SK-N-SH (cell line): ENCODE results near the gene ZC3H13. TPM values are rescaled to one million over a fixed set of nuclear protein-coding genes. Genes with fewer than 3 reads are reported as not detected.

Source experiments
- CTCF ChIA-PET: fragments of 300-600, 350-600 bp; formaldehyde crosslinking; extraction: SDS; loops from one replicate; lab custom pipeline; 2021; lab: Yijun Ruan, JAX
- POLR2A ChIA-PET: fragments of 350-600 bp; sonication (Branson Sonifier 250); formaldehyde crosslinking; extraction: SDS; loops from one replicate; lab custom pipeline; 2020; ENCODE audit warnings: antibody characterized with exemption, inconsistent platforms; lab: Yijun Ruan, JAX
- DNase-seq: peaks from one replicate; pipeline ENCODE4 v3.0.0; 2012
- H2AFZ ChIP-seq: fragments of 200-600 bp; sonication (generic); 2 replicates; pipeline ENCODE4 v1.8.1; 2016; ENCODE audit warnings: antibody characterized with exemption, mild to moderate bottlenecking, low read depth
- H3F3A ChIP-seq: fragments of 200-600 bp; sonication (generic); replicated peaks from 2 replicates; pipeline ENCODE3; 2016; ENCODE audit warnings: antibody characterized with exemption, mild to moderate bottlenecking; ENCODE audit not compliant: insufficient read depth
- H3K27ac ChIP-seq, 2 experiments: fragments of 200-500 bp in 1 of 2; fragments of 200-600 bp in 1 of 2; sonication (Bioruptor generic) in 1 of 2; sonication (generic), shearing (Covaris generic) in 1 of 2; 2 replicates each; pipeline versions ENCODE4 v1.5.1 to v1.6.1; 2014 to 2016; ENCODE audit warnings: low read depth in 2 of 2, inconsistent platforms in 1 of 2, low read length in 1 of 2, mild to moderate bottlenecking in 1 of 2, mixed read lengths in 1 of 2
- H3K27me3 ChIP-seq: fragments of 200-600 bp; sonication (generic), shearing (Covaris generic); 2 replicates; pipeline ENCODE4 v1.6.1; 2016; ENCODE audit warnings: mixed run types; ENCODE audit not compliant: insufficient read depth
- H3K36me3 ChIP-seq, 2 experiments: fragments of 200-500 bp in 1 of 2; fragments of 200-600 bp in 1 of 2; sonication (Bioruptor generic) in 1 of 2; sonication (generic) in 1 of 2; replicated peaks in 1 of 2; 2 replicates each; pipeline versions ENCODE3 to v1.5.1; 2014 to 2016; ENCODE audit warnings: low read length in 1 of 2, mild to moderate bottlenecking in 1 of 2; ENCODE audit not compliant: insufficient read depth in 2 of 2, control insufficient read depth in 1 of 2
- H3K4me1 ChIP-seq, 2 experiments: fragments of 200-500 bp in 1 of 2; fragments of 200-600 bp in 1 of 2; sonication (Bioruptor generic) in 1 of 2; sonication (generic), shearing (Covaris generic) in 1 of 2; 2 replicates each; pipeline versions ENCODE4 v1.5.1 to v1.6.1; 2014 to 2016; ENCODE audit warnings: low read depth in 1 of 2, low read length in 1 of 2, mixed run types in 1 of 2; ENCODE audit not compliant: insufficient read depth in 2 of 2, control insufficient read depth in 1 of 2
- H3K4me2 ChIP-seq: fragments of 200-600 bp; sonication (generic), shearing (Covaris generic); 2 replicates; pipeline ENCODE4 v1.6.1; 2017; ENCODE audit warnings: mixed run types
- H3K4me3 ChIP-seq, 2 experiments: fragments of 200-500 bp in 1 of 2; fragments of 200-600 bp in 1 of 2; sonication (Bioruptor generic) in 1 of 2; sonication (generic), shearing (Covaris generic) in 1 of 2; 2 replicates each; pipeline versions ENCODE4 v1.5.1 to v1.8.1; 2014 to 2016; ENCODE audit warnings: low read depth in 2 of 2, inconsistent platforms in 1 of 2, low read length in 1 of 2, mild to moderate bottlenecking in 1 of 2, mixed read lengths in 1 of 2, moderate library complexity in 1 of 2
- H3K79me2 ChIP-seq: fragments of 200-600 bp; sonication (generic); 2 replicates; pipeline ENCODE4 v1.8.1; 2017; ENCODE audit warnings: mild to moderate bottlenecking; ENCODE audit not compliant: insufficient read depth
- H3K9ac ChIP-seq: fragments of 200-600 bp; sonication (generic); 2 replicates; pipeline ENCODE4 v1.6.1; 2017; ENCODE audit warnings: mixed run types
- H3K9me2 ChIP-seq: fragments of 200-600 bp; sonication (generic); 2 replicates; pipeline ENCODE4 v1.6.1; 2017; ENCODE audit warnings: mixed run types
- H3K9me3 ChIP-seq: fragments of 200-600 bp; sonication (generic); 2 replicates; pipeline ENCODE4 v1.6.1; 2017; ENCODE audit warnings: mixed run types, mild to moderate bottlenecking, moderate library complexity
- H4K20me1 ChIP-seq: fragments of 200-600 bp; sonication (generic); 2 replicates; pipeline ENCODE4 v1.6.1; 2017; ENCODE audit warnings: mild to moderate bottlenecking, mixed run types; ENCODE audit not compliant: insufficient read depth
- CTCF ChIP-seq: fragments of 200-600 bp; sonication (generic); IDR thresholded peaks from 2 replicates; pipeline ENCODE4 v1.6.1; 2017; ENCODE audit warnings: antibody characterized with exemption, mild to moderate bottlenecking, moderate library complexity
- EP300 ChIP-seq, 2 experiments: IDR thresholded peaks; 2 replicates each; pipeline versions ENCODE4 v1.4.0 to v1.6.1; 2012; ENCODE audit warnings: borderline replicate concordance in 1 of 2, low read depth in 1 of 2, low read length in 1 of 2
- FOXM1 ChIP-seq: IDR thresholded peaks from 2 replicates; pipeline ENCODE4 v1.4.0; 2012; ENCODE audit warnings: low read depth, mild to moderate bottlenecking
- GATA2 ChIP-seq: sonication (generic); formaldehyde crosslinking; IDR thresholded peaks from 2 replicates; pipeline ENCODE4 v1.5.0; 2020; ENCODE audit warnings: mild to moderate bottlenecking, missing genetic modification reagents
- JUND ChIP-seq: IDR thresholded peaks from 2 replicates; pipeline ENCODE4 v1.4.0; 2012
- MAX ChIP-seq: IDR thresholded peaks from 2 replicates; pipeline ENCODE4 v1.4.0; 2012; ENCODE audit warnings: low read depth
- MEF2A ChIP-seq: IDR thresholded peaks from 2 replicates; pipeline ENCODE4 v1.4.0; 2012; ENCODE audit warnings: low read depth, borderline replicate concordance
- MXI1 ChIP-seq: IDR thresholded peaks from 2 replicates; pipeline ENCODE4 v1.6.1; 2012; ENCODE audit warnings: mild to moderate bottlenecking, low read depth, low read length, improper control_type of control experiment
- POLR2AphosphoS5 ChIP-seq: IDR thresholded peaks from 2 replicates; pipeline ENCODE4 v1.6.1; 2012; ENCODE audit warnings: low read depth, low read length
- RCOR1 ChIP-seq: fragments of 150-350 bp; IDR thresholded peaks from 2 replicates; pipeline ENCODE4 v1.6.1; 2017; ENCODE audit warnings: antibody characterized with exemption, low read length
- USF1 ChIP-seq: IDR thresholded peaks from 2 replicates; pipeline ENCODE4 v1.4.0; 2012; ENCODE audit warnings: low read depth, borderline replicate concordance
- ZBTB33 ChIP-seq: IDR thresholded peaks from 2 replicates; pipeline ENCODE4 v1.4.0; 2012; ENCODE audit warnings: low read depth, borderline replicate concordance
- WGBS: methylation state at CpG from one replicate; pipeline ENCODE4 v1.1.6; 2017; ENCODE audit warnings: low lambda C conversion rate; 5-methylcytosine and 5-hydroxymethylcytosine counted together
- polyA plus RNA-seq, 3 experiments: library from polyadenylated mRNA; depleted of rRNA; stranded (reverse); fragments of >200 nt; gene quantifications; 2 replicates each; pipeline ENCODE4 v1.2.3, GENCODE V29; 2012
- TF ChIP-seq, protein P1 (sequence below): IDR thresholded peaks from 2 replicates; pipeline ENCODE4 v1.6.1; 2012; ENCODE audit warnings: mild to moderate bottlenecking, low read depth, low read length, moderate library complexity

ZC3H13 gene
- polyA plus RNA-seq, 1 of the 3 experiments (the other 2 are of a cell fraction): 4.4 TPM

GRCh38 chr13:45936621-45937020 lies 115.9 kb downstream of the ZC3H13 start:
- H2AFZ ChIP-seq: no peak overlapping the region
- WGBS: 5% methylated on average over 4 of the region's 4 CpGs
- H3K4me2 ChIP-seq: no peak overlapping the region
- H3K4me1 ChIP-seq: peaks cover 0 to 6% of the 10 kb centered on the region in 2 experiments; a peak in 2 of 4 replicates
- H3K9ac ChIP-seq: no peak overlapping the region
- H3F3A ChIP-seq: no peaks in the 10 kb centered on the region
- no peak overlapping the region for H3K4me3 ChIP-seq
- DNase-seq: no peak
- POLR2A ChIA-PET: no interaction called here
- no peaks in the 10 kb centered on the region for H3K9me3 ChIP-seq
- no peaks in the 10 kb centered on the region for H3K36me3 ChIP-seq
- H3K9me2 ChIP-seq: no peaks in the 10 kb centered on the region
- H4K20me1 ChIP-seq: no peaks in the 10 kb centered on the region
- H3K27ac ChIP-seq: no peak overlapping the region
- H3K27me3 ChIP-seq: peaks cover 6% of the 10 kb centered on the region; the same call in 1 of the 2 replicates
- H3K79me2 ChIP-seq: no peaks in the 10 kb centered on the region
- CTCF ChIA-PET: interaction anchor here (0.7 kb wide), 1 partner anchor 9 kb away, joined by 3 read pairs; no protein-coding TSS in a partner anchor
- TF ChIP-seq MEF2A (no peak), GATA2 (CRISPR knock-in tag) (peak; percentile 40; the same call in 1 of the 2 replicates), POLR2AphosphoS5 (no peak), EP300 (IDR thresholded peaks at IDR 0.05; ENCODE audit: borderline replicate concordance in 1 of 2, low read depth in 1 of 2, low read length in 1 of 2) (no peak), MXI1 (no peak), MAX (no peak), CTCF (no peak), FOXM1 (no peak), ZBTB33 (no peak), RCOR1 (peak; percentile 58; the same call in 1 of the 2 replicates), USF1 (no peak), JUND (no peak)
- TF ChIP-seq, protein P1, sequence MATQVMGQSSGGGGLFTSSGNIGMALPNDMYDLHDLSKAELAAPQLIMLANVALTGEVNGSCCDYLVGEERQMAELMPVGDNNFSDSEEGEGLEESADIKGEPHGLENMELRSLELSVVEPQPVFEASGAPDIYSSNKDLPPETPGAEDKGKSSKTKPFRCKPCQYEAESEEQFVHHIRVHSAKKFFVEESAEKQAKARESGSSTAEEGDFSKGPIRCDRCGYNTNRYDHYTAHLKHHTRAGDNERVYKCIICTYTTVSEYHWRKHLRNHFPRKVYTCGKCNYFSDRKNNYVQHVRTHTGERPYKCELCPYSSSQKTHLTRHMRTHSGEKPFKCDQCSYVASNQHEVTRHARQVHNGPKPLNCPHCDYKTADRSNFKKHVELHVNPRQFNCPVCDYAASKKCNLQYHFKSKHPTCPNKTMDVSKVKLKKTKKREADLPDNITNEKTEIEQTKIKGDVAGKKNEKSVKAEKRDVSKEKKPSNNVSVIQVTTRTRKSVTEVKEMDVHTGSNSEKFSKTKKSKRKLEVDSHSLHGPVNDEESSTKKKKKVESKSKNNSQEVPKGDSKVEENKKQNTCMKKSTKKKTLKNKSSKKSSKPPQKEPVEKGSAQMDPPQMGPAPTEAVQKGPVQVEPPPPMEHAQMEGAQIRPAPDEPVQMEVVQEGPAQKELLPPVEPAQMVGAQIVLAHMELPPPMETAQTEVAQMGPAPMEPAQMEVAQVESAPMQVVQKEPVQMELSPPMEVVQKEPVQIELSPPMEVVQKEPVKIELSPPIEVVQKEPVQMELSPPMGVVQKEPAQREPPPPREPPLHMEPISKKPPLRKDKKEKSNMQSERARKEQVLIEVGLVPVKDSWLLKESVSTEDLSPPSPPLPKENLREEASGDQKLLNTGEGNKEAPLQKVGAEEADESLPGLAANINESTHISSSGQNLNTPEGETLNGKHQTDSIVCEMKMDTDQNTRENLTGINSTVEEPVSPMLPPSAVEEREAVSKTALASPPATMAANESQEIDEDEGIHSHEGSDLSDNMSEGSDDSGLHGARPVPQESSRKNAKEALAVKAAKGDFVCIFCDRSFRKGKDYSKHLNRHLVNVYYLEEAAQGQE: no peak
